OCI-LY7 (cell line): ENCODE data around the gene LGALS8.

Experiments used
- CTCF ChIP-seq: fragments of 200-600 bp; sonication (generic); conservative IDR thresholded peaks from 2 replicates; pipeline ENCODE4 v1.5.1; 2014; ENCODE audit warnings: mild to moderate bottlenecking, antibody characterized with exemption, low read length, moderate library complexity, mixed read lengths
- EZH2phosphoT487 ChIP-seq: fragments of 200-600 bp; sonication (generic); IDR thresholded peaks from 2 replicates; pipeline ENCODE4 v1.6.1; 2018; ENCODE audit warnings: low read depth, borderline replicate concordance, mild to moderate bottlenecking, mixed run types, antibody characterized with exemption, low read length, moderate library complexity, mixed read lengths

DNA sequence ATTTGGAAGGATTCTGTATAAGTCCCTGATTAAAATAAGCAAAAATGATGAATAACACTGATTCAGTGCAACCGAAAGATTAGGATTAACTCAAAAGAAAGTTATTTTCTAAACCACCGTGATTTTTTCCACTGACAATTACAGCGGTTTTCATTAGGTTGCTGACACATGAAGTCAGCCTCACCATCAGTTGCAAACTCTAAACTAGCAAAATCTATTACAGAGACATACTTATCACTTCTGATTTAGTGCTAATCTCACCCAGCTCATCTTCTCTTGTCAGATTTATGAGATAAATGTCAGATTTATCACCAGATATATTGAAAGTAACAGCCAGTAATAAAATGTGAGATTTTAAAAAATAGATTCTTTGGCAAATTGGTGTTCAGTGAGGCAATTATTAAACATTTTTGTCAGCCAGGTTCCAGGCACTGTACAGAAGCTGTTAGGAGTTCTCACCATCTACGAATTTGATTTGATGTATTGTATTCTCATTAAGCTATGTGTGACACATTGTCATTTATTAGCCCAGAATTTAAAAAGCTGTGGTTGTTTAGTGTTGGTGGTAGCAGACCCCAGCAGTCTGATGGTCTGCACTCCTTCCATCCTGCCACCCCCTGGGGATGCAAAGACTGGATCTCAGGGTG lies 37.3 kb upstream of the LGALS8 start:
- TF ChIP-seq CTCF (no peak), EZH2phosphoT487 (no peak)
